Measurements from ENCODE around the gene BMPER.

The BMPER gene

DNA sequence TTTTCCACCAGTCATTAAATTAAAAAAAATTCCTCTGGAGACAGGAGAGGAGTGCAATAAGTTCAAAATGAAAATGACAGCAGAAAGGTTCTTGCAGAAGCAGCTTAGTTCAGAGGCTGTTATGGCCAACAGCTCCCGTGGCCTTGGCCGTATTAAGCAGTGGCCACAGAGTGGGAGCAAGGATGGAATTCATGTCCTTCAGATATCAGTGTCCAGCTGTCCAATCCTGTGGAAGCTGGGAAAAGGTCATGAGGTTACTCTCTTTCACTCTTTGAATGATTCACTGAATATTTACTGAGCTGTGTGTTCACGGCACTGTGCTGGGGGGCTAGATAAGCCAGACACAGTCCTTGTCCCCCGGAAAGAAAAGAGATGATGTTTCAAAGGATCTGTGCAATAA lies 231.8 kb downstream of the BMPER start:
- no peak overlapping the region for H3K4me3 ChIP-seq (ENCODE audit: low read length)

DNA sequence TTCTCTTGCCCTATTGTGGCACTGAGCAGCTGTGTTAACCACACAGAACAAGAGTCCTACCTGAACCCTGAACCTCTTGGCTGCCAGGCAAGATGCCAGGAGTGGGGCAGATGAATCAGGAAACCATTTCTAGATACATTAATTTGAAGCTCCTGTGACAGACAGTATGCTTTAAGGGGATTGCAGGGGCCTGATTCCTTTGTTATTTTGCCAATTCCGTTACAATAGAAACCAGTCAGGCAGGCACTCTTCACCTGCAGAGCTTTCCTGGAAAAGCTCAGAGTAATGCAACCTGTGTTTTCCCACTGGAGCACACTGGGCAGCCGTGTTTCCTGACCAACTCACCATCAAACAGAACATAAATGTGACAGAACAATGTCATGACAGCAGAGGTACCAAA lies 233.1 kb downstream of the BMPER start:
- TF ChIP-seq, protein P1, sequence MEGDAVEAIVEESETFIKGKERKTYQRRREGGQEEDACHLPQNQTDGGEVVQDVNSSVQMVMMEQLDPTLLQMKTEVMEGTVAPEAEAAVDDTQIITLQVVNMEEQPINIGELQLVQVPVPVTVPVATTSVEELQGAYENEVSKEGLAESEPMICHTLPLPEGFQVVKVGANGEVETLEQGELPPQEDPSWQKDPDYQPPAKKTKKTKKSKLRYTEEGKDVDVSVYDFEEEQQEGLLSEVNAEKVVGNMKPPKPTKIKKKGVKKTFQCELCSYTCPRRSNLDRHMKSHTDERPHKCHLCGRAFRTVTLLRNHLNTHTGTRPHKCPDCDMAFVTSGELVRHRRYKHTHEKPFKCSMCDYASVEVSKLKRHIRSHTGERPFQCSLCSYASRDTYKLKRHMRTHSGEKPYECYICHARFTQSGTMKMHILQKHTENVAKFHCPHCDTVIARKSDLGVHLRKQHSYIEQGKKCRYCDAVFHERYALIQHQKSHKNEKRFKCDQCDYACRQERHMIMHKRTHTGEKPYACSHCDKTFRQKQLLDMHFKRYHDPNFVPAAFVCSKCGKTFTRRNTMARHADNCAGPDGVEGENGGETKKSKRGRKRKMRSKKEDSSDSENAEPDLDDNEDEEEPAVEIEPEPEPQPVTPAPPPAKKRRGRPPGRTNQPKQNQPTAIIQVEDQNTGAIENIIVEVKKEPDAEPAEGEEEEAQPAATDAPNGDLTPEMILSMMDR (IDR thresholded peaks at IDR 0.05; ENCODE audit: insufficient read depth, low read depth, low read length, missing control alignments), result no peak
- H3K4me3 ChIP-seq (ENCODE audit: low read length), result no peak overlapping the region

More for the DNA sequence above, 231.8 kb downstream of the BMPER start:
- no peak for DNase-seq (ENCODE audit: low read depth)
- TF ChIP-seq, protein P1 (IDR thresholded peaks at IDR 0.05; ENCODE audit: insufficient read depth, low read depth, low read length, missing control alignments), result no peak

DNA sequence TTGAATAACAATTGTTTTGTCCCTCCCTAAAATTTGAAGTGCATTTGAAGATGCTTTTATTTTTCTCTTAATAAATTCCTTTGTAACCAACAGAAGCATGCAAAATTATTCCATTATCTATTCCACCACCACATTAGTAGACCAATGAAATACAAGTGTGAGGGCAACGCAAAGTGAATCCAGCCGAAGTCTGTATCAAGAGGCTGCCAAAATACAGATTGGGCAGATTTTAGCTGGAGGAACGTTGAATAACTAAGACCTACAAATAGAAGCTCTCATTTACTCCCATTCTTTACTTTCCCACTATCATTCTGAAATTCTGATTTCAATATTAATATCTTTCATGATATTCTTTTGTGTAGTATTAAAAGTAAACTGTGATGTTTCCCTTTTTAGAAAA lies 233.7 kb downstream of the BMPER start:
- no peak for DNase-seq (ENCODE audit: low read depth)
- TF ChIP-seq, protein P1 (IDR thresholded peaks at IDR 0.05; ENCODE audit: insufficient read depth, low read depth, low read length, missing control alignments), result no peak
- H3K4me3 ChIP-seq (ENCODE audit: low read length), result no peak overlapping the region

More for the DNA sequence above, 233.1 kb downstream of the BMPER start:
- DNase-seq (ENCODE audit: low read depth), result no peak

DNA sequence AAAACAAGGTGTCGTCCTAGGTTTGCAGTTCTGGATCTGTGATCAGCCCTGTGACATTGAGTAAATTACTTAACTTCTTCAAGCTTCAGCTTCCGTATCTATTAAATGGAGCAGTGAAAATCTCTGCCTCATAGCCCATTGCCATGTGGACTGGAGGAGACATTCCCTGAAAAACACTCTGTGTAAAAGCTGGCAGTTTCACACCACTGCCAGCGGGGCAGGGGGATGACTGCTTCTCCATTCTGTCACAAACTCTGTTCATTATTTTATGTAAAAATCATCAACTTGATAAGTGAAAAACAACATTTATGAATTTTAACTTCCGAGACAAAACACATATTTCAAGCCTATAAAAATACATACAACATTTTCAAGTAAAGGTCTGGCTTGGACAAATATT lies 234.7 kb downstream of the BMPER start:
- no peak for DNase-seq (ENCODE audit: low read depth)
- TF ChIP-seq, protein P1 (IDR thresholded peaks at IDR 0.05; ENCODE audit: insufficient read depth, low read depth, low read length, missing control alignments), result no peak
- no peak overlapping the region for H3K4me3 ChIP-seq (ENCODE audit: low read length)

DNA sequence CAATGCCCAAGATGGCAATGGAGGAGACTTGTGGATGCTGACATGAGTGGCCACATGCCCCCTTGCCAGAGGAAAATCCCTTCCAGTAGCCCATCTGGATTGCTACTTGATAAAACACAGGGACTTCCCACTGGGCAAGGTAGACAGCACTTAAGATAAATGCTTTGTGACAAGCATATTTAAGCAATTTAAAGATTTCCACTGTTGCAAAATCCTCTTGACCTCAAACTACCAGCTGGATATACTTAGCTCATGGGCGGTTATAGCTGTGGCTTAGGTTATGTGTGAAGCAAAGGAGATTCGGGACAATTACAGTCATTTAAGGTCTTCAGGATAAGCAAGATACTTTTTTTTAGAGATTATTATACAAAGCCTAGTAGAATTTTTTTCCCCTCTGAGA lies 238.1 kb downstream of the BMPER start:
- TF ChIP-seq, protein P1 (IDR thresholded peaks at IDR 0.05; ENCODE audit: insufficient read depth, low read depth, low read length, missing control alignments), result no peak
- DNase-seq (ENCODE audit: low read depth), result no peak
- no peak overlapping the region for H3K4me3 ChIP-seq (ENCODE audit: low read length)

DNA sequence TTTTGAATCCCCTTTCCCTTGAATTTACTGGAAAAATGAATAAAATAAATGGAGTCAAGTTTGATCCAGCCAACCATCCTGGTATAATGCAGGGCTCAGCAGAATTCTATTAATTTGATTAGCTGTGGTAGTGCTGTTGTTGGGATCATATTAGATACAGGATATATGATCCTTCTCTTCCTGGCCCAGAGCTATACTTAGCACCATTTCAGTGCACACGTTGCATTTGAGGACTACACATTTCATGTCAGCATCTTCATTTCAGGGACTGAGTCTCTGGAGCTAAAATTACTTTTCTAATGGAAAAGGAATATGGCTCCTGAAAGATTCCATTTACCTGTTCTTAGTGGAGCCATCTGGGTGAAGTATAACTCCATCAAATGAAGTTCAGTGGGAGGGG lies 240.3 kb downstream of the BMPER start:
- H3K4me3 ChIP-seq (ENCODE audit: low read length), result no peak overlapping the region
- DNase-seq (ENCODE audit: low read depth), result no peak
- TF ChIP-seq, protein P1 (IDR thresholded peaks at IDR 0.05; ENCODE audit: insufficient read depth, low read depth, low read length, missing control alignments), result no peak

DNA sequence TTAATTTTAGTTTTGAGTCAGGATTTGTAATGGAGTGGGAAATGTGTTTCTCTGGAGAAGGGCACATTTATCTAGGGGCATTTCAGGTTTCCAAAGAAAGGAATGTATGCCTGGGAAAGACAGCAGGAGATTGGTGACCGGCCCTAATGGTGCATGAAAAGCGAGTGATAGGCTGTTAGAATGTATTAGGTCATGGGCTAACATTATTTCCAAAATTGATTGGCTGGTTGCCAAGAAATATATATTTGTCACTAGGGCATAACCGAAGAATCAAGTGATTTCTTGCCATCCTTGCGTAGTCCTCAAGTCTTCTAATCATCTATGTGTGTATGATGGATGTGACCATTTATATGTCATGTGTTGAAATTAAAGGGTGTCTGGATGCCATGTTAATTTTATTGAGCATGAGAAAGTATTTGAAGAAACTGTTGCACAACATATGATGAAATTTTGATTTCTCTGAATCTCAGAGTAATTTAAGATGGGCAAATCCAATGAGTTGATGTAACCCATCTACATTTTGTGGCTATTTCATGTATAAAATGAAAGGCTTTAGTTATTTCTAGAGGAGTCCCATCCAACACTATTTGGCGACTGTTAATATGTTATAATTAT lies 248.4 kb downstream of the BMPER start:
- TF ChIP-seq, protein P1 (IDR thresholded peaks at IDR 0.05; ENCODE audit: insufficient read depth, low read depth, low read length, missing control alignments), result no peak
- no peak overlapping the region for H3K4me3 ChIP-seq (ENCODE audit: low read length)
- DNase-seq (ENCODE audit: low read depth), result no peak
